ENCODE data around the gene JARID2.
A peak's percentile ranks its signal among the peaks of the same experiment; 100 is the strongest.

JARID2 gene

DNA sequence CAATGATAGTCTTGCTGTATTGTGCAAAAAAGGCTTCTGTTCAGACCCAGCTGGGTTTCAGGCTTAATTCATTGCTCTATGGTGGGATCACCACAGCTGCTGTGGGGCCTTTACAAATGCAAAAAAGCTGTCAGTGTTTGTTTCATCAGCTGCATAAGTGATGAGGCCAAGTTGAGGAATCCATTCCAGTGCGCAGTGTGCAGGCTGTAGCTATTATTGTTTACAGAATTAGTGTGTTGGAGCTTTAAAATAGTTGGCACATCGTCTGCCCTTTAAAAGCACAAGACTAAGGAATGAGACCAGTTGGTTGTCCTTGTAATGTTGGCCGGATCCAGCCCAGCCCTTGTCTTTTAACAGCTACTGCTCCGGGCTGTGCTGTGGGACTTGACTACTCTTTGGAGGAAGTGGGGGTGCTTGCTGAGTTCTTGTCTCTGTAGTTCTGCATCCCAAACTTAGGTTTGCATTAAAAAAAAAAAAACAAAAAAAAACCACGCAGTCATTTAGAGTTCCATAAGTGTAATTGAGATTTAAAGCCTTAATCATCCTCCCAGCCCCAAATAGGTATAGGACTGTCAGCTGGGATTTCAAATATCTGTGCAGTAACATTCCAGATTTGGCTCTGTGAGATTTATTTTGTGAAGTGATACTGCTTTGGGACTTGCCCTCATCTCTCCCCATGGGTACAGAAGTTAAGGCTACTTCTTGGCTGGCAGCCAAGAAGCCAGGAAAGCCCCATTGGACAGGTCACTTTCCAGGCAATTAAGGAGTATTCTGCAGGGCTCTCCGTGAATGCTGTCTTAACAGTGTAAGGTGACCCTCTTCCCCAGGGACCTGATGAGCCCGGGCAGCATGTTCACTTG is 19.3 kb downstream of the JARID2 start:
- DNase-seq (ENCODE audit: low read depth): peak; percentile 62

DNA sequence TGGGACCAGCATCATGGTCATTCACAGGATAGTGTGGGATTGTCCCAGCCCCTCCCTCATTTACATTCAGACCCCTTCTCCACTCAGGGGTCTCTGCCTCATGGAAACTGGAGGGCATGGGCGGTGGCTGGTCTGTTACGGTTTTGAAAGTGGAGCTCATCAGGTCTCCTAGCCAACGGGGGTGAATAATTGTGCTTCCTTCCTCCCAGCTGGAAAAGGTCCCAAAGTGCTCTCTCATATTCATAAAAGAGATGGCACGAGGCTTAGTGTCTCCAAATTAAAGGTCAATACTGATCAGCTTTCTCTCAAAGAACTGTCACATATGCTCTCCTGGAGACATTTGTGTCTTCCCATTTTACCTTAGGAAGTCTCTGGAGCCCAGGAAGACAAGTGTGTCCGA is 19.9 kb downstream of the JARID2 start:
- DNase-seq (ENCODE audit: low read depth): no peak

DNA sequence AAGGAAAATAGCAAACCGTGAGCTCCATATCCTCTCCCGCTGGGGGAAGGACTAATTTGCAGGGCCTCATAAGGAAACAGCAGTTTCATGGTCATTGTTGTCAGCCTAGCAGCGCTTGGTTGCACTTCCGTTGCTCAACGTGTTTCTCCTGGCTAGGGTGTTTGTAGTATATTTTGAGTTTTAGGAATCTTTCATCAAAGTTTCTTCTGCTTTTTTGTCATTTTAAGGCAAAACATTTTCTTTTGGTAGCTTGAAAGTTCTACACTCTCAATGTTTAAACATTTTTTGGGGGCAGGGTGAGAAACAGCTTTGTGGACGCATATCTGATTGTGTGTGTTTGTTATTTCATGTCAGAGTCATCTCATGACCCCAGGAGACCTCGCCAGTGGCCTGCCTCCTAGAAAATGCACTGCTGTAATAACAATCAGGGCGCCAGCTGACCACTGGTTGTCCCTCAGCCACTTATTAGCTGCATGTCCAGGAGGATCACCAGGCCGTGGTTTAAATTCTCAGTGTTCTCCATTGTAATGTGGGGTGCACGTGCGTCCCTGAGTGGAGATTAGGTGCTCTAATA is 20.6 kb downstream of the JARID2 start:
- peak; percentile 48 for DNase-seq (ENCODE audit: low read depth)

DNA sequence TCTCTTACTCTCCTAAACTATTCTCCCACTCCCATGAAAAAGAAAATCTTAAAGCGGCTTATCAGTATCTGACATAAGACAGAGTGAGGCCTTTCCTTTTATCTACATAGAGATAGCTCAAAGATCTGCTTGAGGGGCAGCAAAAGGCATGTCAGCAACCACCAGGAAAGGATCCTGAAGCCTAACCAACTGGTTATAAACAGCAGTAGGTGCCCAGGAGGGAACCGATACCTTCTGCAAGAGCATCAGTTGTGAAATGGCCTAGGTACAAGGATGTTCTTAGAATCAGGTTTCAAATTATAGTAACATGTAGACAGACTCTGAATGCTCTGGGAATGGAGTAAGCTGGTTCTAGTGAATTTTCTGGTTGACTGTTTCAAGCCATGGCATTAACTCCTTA is 21.4 kb downstream of the JARID2 start:
- DNase-seq (ENCODE audit: low read depth): no peak

DNA sequence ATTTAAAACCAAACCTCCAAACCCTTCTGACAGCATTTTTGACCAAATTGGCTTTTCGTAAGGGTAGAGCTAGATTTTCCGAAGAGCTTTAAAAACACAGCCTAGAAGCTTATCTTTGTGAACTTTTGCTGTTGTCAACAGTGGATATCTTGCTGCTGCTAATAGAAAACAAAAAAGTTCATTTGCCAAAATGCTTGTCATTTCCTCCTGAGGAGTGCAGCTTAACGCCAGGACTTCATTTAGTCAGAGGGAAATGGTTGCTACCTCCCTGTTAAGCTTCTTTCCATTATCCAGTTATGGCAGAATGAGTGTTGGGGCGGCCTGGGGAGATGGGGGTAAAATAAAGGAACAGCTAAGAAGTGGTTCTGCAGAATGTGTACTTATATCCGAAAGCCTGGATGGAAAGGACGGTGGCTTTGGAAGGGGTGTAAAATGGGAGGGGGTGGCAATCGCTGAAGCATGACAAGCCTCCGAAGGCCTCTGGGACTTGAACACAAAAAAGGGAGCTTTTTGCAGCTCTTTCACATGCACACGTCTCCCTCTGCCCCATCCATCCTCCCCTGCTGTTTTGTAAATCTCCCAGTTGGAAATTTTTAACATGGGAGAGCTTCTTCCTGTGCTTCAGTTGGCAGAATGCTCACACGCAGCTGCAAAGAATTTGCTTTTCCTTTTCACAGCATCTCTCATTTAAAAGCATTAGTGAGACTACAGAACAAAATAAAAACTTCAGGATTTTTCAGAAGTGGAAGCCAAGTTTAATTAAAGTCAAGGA is 22.5 kb downstream of the JARID2 start:
- peak; percentile 48 for DNase-seq (ENCODE audit: low read depth)

DNA sequence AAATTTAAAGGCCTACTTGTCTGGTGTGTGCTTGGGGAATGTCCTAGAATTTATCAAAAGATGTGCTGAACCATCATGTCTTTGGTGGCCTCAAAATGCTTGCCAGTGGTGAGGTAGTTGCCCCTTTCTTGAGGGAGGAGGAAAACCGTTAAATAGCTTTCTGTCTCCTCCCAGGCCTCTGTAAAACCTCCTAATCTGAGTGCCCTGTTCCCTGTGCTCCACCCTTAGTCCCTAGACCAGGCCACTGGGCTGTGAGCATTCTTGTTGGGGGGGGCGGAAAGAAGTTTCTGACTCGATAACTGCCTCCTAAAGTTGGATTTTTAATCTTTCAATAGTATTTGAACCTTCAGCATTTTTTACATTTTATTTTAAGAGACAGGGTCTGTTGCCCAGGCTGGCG is 23.1 kb downstream of the JARID2 start:
- no peak for DNase-seq (ENCODE audit: low read depth)

DNA sequence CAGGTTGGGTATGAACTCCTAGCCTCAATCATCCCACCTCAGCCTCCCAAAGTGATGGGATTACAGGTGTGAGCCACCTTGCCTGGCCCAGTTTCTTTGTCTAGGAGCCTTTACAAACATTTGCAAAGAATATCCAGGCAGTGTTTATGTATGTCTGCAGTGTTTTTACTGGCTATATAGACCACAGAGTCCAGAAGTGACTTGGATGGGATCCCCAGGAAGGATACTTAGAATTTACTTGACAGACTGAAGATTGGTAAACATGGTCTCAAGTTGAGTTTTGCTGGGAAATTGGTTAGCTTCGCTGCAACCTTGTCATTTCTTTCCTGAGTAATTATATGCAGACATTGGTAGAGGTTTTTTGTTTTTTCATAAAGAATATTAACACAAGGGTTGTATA is 23.8 kb downstream of the JARID2 start:
- no peak for DNase-seq (ENCODE audit: low read depth)

DNA sequence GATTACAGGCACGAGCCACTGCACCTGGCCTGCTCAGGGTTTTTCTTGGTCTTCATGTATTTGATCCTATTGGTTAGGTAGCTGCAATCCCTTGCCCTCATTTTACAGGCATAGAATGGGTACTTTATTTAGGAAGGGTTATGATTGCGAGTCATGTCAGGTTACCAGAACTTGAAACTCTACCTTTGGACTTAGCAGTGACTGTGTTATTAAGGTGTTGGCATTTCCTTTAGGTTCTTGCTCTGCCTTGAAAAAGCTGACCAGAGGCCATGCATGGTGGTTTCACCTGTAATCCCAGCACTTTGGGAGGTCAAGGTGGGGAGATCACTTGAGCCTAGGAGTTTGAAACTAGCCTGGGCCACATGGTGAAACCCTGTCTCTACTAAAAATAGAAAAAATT is 24.5 kb downstream of the JARID2 start:
- DNase-seq (ENCODE audit: low read depth): no peak

DNA sequence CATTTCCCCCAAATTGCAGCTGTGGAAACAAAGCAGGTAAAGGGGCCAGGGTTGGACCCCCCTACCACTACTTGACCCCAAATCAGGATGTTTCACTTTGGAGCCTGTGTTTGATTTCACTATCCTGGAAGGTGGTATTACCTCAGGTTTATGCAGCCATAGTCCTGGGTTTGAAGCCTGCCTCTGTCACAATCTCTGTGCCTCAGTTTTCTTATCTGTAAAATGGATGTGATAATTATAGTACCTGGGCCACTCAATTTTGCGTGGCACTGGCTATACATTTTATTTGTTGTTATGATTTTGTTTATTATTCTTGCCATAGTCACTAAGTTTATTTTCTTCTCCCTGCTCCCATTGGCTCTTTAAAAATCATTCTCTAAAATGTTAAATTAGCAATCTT is 26.7 kb downstream of the JARID2 start:
- no peak for DNase-seq (ENCODE audit: low read depth)

DNA sequence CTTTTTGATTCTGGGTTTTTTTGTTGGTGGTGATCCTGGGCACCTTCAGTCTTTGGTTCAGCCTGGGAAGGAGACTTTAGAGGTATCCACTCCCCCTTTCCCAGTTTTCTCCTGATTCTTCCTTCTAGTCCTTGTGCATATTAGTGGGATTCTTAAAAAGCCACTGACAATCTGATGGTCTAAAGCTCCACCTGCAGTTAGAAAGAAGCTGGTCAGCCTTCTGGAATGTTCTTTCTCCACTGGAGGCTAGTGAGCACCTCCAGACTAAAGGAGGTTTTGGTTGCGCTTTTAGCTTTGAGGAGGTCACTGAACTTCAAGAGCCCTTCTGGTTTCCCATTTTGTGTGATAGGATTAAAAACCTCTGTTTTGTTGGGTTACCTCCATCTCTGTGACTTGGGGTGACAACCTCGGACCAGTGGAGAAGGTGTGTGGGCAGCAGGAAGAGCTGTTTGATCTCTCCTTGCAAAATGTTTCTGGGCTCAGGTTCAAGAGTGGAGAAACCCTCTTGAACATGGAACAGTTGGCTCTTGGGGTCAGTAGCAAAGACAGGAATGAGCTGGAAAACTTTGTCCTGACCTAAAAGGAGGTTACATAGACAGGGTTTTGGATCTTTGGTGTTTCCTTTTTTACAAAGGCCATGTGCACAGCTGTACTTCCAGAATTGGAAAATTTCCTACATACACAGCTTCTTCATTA is 29.0 kb downstream of the JARID2 start:
- DNase-seq (ENCODE audit: low read depth): peak; percentile 36

DNA sequence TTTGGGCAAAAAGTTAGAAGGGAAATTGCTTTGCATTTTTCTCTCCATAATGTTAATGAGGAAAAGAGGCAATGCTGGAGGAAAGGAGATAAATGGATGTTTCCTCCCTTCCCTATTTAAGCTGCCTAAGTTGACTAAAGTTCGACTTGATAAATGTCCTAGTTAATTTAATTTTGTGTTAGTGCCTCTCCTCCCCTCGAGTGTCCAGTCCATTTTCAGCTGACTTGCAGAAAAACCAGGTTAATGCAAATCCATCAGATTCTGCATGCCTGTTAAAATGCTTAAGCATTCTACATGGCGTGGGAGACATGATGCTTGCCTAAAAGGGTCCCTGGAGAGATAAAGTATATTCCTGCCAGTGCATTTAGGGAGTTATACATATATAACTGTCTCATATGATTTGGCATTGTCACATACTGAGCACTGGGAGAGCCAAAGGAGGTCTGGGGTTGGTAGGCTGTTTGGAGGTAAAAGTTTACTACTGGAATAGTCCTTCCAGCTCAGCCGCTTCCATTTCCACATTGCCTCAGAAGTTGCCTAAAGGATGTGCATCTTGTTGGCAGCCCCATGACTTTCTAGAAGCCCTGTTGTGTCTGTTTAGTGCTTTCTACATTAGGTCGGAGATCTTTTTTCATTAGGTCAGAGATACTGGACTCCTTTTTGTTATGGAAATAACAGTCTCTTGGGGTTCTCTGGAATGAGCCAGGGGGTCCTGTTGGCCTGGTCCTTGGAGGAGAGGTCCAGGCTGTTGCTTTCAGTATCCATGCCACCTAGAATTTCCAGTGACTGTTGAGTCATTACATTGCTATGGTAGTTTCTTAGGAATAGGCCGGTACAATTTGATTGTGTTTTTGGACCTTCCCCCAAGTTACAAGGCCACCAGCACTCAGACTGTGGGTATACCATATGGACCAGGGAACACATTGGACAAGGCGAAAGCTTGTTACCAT is 30.4 kb downstream of the JARID2 start:
- peak; percentile 23 for DNase-seq (ENCODE audit: low read depth)

DNA sequence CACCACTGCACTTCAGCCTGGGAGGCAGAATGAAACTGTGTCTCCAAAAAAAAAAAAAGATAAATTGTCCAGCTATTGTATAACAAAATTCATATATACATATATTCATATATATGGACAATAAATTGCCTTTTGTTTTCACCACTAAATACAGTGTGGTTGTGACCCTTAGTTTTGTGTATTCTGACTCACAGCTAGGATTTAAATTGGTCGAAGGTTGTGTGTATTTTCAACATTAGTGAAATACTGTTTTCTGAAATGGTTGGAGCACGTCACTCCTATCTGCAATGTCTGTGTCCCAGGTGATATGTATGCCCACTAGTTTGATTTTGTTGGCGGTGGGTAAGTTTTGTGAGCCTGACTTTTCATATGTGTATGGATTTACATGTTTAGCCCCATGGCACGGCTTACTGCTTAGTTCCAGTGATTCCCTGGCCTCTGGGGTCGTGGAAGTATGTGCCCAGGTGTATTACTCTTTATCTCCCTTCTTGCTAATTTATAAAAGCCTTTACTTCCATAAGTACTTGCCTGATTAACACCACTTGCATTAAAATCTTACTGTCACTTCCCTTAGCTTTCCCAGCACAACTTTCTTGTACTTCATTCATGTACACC is 33.3 kb downstream of the JARID2 start:
- DNase-seq (ENCODE audit: low read depth): no peak

DNA sequence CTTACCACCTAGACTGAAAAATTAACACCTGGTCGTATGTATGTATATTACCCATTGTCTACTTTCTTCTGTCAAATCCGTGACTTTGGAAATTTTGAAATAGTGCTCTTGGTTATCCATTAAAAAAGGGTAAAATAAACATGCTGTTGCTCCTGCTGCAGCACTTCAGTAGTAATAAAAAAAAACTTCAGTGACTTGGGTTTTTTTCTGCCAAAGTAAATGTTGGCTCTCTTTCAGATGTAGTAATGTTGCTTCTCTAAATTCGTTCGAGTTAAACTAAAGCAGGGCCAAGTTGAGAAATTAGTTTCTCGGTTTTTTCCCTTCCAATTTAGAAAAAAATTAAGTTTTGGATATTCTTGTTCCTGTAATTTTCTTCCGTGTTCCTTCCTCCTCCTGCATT is 34.2 kb downstream of the JARID2 start:
- DNase-seq (ENCODE audit: low read depth): peak; percentile 65

DNA sequence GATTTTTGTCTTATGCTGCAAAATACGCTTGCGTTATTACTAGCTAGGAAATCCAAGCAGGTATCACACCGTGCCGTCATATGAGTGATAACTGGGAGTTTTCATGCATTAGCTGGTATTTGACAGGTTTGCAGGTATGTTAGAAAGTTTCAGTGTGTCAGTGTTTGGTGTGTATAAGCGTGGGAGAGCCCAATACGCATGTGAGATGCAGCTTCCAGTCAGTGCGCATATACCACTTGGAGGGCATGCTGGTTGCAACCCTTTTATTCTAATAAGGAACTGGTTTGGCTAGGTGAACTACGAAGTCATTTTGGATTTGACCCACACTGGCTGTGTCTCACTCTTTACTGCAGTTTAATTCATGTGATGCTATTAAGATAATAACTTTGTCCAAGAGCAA is 35.1 kb downstream of the JARID2 start:
- DNase-seq (ENCODE audit: low read depth): no peak

DNA sequence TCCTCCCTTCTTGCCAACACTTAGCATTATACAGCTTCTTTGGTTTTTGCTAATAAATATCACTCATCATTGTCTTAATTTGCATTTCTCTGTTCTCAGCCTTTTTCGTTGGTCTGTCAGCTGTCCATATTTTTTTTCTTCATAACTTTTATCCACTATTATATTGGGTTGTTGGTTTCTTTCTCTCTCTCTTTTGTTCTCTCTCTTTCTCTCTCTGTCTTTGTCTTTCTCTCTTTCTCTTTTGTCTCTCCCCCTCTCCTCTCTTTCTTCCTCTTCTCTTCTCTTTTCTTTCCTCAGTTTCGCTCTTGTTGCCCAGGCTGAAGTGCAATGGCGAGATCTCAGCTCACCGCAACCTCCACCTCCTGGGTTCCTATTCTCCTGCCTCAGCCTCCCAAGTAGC is 36.5 kb downstream of the JARID2 start:
- no peak for DNase-seq (ENCODE audit: low read depth)

DNA sequence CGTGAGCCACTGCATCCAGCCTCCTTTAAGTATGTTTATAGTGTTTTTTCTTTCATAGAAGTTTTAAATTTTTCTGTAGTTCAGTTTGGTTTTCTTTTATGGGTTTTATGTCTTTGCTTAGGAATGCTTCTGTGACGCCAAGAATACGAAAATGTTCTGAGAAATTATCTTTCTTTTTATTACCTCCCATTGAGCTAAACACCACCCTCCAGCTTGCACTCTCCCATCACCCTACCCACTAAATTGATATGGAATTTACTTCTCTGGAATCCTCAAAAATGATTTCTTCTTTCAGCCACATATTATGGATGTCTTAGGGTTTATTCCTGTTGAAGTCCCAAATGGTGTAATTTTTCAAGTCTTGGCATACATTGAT is 38.1 kb downstream of the JARID2 start:
- DNase-seq (ENCODE audit: low read depth): peak; percentile 87

DNA sequence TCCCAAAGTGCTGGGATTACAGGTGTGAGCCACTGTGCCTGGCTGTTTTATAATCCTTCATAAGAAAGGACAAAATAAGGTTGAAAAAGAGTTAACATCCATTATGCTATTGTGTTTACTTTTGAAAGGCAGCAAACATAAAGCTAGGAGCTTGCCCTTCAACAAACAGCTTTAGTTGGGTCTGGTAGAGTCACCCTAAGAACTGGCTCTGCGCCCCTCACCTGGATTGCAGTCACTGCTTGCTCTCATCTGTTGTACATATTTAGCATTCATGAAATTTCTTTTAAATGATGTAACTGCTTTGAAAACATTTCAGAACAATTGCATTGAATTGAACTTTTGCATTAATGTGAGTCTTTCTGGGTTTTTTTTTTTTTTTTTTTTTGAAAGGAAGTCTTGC is 38.9 kb downstream of the JARID2 start:
- DNase-seq (ENCODE audit: low read depth): peak; percentile 53

DNA sequence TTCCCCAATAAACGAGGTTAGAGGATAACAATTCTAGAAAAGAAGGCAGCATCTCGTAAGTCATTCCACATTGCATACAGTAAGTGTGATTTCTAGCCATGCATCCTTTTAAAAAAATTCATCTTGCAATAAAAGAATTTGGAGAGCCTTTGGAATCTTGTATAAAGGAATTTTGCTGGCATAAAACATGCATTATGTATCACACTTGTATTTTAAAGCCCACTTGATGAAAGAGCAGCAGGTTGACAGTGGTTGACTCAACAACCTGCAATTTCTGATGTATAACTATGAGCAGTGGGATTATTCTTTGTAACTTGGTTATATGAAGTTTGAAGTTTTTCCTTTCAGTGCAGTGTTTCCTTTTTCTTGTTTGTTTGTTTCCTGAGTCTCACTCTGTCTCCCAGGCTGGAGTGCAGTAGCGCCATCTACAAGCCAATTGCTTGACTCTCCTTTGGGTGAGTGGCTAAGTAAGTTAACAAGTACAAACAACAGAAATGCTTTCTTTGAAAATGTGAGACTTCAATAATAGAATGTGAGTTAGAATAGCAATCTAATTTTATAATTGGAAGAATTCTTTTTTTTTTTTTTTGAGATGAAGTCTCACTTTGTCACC is 39.9 kb downstream of the JARID2 start:
- DNase-seq (ENCODE audit: low read depth): peak; percentile 33

DNA sequence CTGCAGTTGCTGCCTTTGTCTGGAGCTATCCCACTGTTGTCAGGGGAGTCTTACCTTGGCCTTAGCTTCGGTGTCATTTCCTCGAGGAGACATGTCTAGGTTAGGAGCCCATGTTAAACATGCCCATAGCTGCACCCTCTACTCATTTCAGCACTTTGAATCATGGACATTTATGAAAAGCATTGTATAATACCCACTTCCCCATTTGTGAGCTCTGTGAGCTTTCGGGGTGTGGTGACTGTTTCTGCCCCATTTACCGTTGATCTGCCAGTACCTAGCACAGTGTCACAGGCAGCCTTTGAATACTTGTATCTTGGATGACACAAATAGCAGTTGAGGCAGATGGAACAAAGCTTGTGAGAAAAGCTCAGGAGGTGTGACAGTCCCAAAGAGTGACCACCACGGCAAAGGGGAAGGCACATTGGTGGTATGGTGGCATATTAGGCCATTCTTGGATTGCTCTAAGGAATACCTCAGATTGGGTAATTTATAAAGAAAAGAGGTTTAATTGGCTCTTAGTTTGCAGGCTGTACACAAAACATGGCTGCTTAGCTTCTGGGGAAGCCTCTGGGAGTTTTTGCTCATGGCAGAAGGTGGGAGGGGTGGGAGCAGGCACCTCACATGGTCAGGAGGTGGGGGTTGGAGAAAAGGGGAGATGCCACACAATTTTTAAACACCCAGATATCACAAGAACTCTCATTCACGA is 42.0 kb downstream of the JARID2 start:
- DNase-seq (ENCODE audit: low read depth): no peak

DNA sequence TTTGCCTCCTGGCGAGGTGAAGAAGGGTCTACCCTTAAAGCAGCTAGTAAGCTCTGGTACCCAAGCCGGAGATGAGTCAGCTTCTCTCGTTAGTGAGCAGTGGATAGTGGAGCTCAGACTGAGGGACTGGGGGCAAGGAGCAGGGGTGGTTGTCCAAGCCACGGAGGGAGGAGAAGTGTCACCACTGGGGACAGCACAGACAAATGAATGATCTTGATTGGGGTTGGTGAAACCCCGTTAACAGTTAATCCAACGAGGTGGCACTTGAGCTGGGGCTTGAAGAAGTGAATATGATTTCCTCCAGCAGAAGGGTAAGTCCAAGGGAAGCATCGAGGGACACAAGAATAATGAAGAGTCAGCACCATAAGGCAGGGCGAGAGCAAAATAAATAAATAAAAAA is 43.0 kb downstream of the JARID2 start:
- DNase-seq (ENCODE audit: low read depth): no peak
